ENCODE data around the gene IFT52.

IFT52 gene

GRCh38 chr20:43666376-43667328 is 75.9 kb downstream of the IFT52 start, which contains the start of gene MYBL2:
MYBL2 (plus strand) TSS chr20:43667114; CDS start chr20:43667284, 170 bp downstream.
- Histone ChIP-seq H3K9me3 (ENCODE audit: insufficient read depth, low read length) (no peaks in the 10 kb centered on the region), H3K4me3 (ENCODE audit: insufficient read length, low read depth) (peak within 1 kb of the TSS; percentile 91), H3K36me3 (ENCODE audit: insufficient read depth, insufficient read length, low read length) (peaks cover 28% of the 10 kb centered on the region), H3K9ac (ENCODE audit: insufficient read length, low read depth) (peak within 1 kb of the TSS; percentile 97), H3K4me1 (ENCODE audit: insufficient read depth, insufficient read length) (peaks cover 14% of the 10 kb centered on the region), H3K27me3 (ENCODE audit: insufficient read depth, insufficient read length) (no peaks in the 10 kb centered on the region)
- peak; percentile 71 for DNase-seq (ENCODE audit: low read depth, low spot score)
- TF ChIP-seq YY1 (IDR thresholded peaks at IDR 0.05; ENCODE audit: insufficient read depth, insufficient read length) (no peak), ZNF274 (IDR thresholded peaks at IDR 0.05; ENCODE audit: low read depth, low read length) (no peak), SUZ12 (IDR thresholded peaks at IDR 0.05; ENCODE audit: extremely low read depth, insufficient read depth, insufficient read length) (no peak)

DNA sequence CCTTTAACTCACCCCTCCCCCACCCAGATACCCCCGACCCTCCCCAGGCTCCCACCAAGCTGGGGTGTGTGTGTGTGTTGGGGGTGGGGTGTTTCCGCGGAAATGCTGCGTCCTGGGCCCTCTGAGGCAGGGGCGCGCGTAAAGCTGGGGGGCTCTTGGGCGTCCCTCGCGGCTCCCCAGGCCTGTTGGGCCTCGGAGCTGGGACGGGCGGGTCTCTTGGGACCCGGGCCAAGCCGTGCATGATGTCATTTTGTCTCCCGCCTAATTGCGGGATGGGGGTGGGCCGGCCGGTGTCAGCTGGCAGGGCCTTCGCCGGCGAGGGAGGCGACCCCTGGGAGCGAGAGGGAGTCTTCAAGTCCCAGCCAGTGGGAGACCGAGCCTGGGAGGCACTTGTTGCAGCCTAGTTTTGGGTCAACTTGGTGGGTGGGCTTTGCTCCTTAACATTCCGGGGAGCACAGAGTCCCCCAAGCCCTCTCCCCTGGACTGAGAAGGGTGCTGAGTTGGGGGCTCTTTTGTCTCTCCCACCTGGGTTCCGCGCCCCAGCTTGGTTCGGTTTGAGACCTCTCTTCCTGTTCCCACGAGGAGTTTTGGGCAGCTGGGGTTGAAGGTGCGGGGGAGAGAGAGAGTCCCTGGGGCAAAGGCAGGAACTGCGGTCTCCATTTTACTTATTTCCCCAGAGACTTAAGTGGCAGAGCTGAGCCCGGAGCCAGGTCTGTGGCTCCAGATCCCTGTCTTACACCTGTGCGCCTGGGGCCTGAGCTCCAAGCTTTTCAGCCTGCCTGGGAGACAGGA is 76.8 kb downstream of the IFT52 start:
- peak overlapping the region; percentile 97 for H3K9ac ChIP-seq (ENCODE audit: insufficient read length, low read depth)
- no peaks in the 10 kb centered on the region for H3K9me3 ChIP-seq (ENCODE audit: insufficient read depth, low read length)
- peaks cover 37% of the 10 kb centered on the region for H3K36me3 ChIP-seq (ENCODE audit: insufficient read depth, insufficient read length, low read length)
- DNase-seq (ENCODE audit: low read depth, low spot score): peak; percentile 30
- peak overlapping the region; percentile 91 for H3K4me3 ChIP-seq (ENCODE audit: insufficient read length, low read depth)
- no peaks in the 10 kb centered on the region for H3K27me3 ChIP-seq (ENCODE audit: insufficient read depth, insufficient read length)
- peaks cover 14% of the 10 kb centered on the region for H3K4me1 ChIP-seq (ENCODE audit: insufficient read depth, insufficient read length)
- no peak for TF ChIP-seq SUZ12 (IDR thresholded peaks at IDR 0.05; ENCODE audit: extremely low read depth, insufficient read depth, insufficient read length)
- TF ChIP-seq YY1 (IDR thresholded peaks at IDR 0.05; ENCODE audit: insufficient read depth, insufficient read length): no peak
- TF ChIP-seq ZNF274 (IDR thresholded peaks at IDR 0.05; ENCODE audit: low read depth, low read length): no peak

- no peak for DNase-seq (ENCODE audit: low read depth, low spot score)
- H3K36me3 ChIP-seq (ENCODE audit: insufficient read depth, insufficient read length, low read length): peaks cover 53% of the 10 kb centered on the region
- H3K4me3 ChIP-seq (ENCODE audit: insufficient read length, low read depth): no peak overlapping the region
- TF ChIP-seq SUZ12 (IDR thresholded peaks at IDR 0.05; ENCODE audit: extremely low read depth, insufficient read depth, insufficient read length) (no peak), YY1 (IDR thresholded peaks at IDR 0.05; ENCODE audit: insufficient read depth, insufficient read length) (no peak), ZNF274 (IDR thresholded peaks at IDR 0.05; ENCODE audit: low read depth, low read length) (no peak)
- H3K9ac ChIP-seq (ENCODE audit: insufficient read length, low read depth): no peak overlapping the region
- peaks cover 14% of the 10 kb centered on the region for H3K4me1 ChIP-seq (ENCODE audit: insufficient read depth, insufficient read length)
- no peaks in the 10 kb centered on the region for H3K27me3 ChIP-seq (ENCODE audit: insufficient read depth, insufficient read length)
- no peaks in the 10 kb centered on the region for H3K9me3 ChIP-seq (ENCODE audit: insufficient read depth, low read length)
Measured at GRCh38 chr20:43669332-43669731, 78.6 kb downstream of the IFT52 start.

GRCh38 chr20:43670423-43670822 is 79.7 kb downstream of the IFT52 start:
- TF ChIP-seq YY1 (IDR thresholded peaks at IDR 0.05; ENCODE audit: insufficient read depth, insufficient read length) (no peak), SUZ12 (IDR thresholded peaks at IDR 0.05; ENCODE audit: extremely low read depth, insufficient read depth, insufficient read length) (no peak), ZNF274 (IDR thresholded peaks at IDR 0.05; ENCODE audit: low read depth, low read length) (no peak)
- Histone ChIP-seq H3K9ac (ENCODE audit: insufficient read length, low read depth) (no peak overlapping the region), H3K4me3 (ENCODE audit: insufficient read length, low read depth) (no peak overlapping the region), H3K4me1 (ENCODE audit: insufficient read depth, insufficient read length) (peaks cover 10% of the 10 kb centered on the region), H3K9me3 (ENCODE audit: insufficient read depth, low read length) (no peaks in the 10 kb centered on the region), H3K27me3 (ENCODE audit: insufficient read depth, insufficient read length) (no peaks in the 10 kb centered on the region), H3K36me3 (ENCODE audit: insufficient read depth, insufficient read length, low read length) (peaks cover 62% of the 10 kb centered on the region)
- DNase-seq (ENCODE audit: low read depth, low spot score): no peak

DNA sequence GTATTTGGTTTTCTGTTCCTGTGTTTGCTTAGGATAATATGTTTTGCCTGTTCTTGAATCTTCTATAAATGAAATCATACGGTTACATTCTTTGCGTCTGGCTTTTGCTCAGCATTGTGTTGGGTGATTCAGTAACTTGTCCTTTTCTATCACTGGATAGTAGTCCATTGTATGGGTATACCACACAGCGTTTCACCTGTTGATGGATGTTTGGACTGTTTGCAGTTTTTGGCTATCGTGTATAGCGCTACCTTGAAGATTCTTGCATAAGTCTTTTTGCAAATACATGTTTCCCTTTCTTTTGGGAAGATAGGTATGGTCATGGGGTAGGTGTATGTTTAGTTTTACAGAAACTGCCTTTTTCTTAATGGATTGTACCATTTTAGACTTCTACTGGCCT is 85.6 kb downstream of the IFT52 start:
- Histone ChIP-seq H3K9ac (ENCODE audit: insufficient read length, low read depth) (no peak overlapping the region), H3K4me3 (ENCODE audit: insufficient read length, low read depth) (no peak overlapping the region), H3K36me3 (ENCODE audit: insufficient read depth, insufficient read length, low read length) (peaks cover 73% of the 10 kb centered on the region), H3K27me3 (ENCODE audit: insufficient read depth, insufficient read length) (no peaks in the 10 kb centered on the region), H3K9me3 (ENCODE audit: insufficient read depth, low read length) (no peaks in the 10 kb centered on the region), H3K4me1 (ENCODE audit: insufficient read depth, insufficient read length) (no peaks in the 10 kb centered on the region)
- TF ChIP-seq SUZ12 (IDR thresholded peaks at IDR 0.05; ENCODE audit: extremely low read depth, insufficient read depth, insufficient read length): no peak
- no peak for TF ChIP-seq YY1 (IDR thresholded peaks at IDR 0.05; ENCODE audit: insufficient read depth, insufficient read length)
- no peak for TF ChIP-seq ZNF274 (IDR thresholded peaks at IDR 0.05; ENCODE audit: low read depth, low read length)
- DNase-seq (ENCODE audit: low read depth, low spot score): no peak

DNA sequence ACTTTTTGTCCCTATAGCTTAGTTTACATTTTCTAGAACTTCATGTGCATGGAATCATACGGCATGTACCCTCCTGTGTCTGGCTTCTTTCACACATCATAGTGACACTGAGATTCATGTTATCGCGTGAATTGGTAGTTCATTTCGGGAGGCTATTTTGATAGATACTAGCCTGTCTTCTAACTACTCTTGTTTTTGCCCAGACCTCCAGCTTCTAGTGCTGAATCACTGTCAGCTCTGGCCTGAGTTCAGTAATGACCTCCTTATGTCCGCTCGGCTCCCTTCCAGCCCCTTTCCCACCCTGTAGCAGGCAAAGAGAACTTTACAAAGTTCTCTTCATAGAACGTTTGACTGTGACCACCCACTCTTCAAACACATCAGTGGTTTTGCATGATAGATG is 90.2 kb downstream of the IFT52 start:
- Histone ChIP-seq H3K9me3 (ENCODE audit: insufficient read depth, low read length) (no peaks in the 10 kb centered on the region), H3K27me3 (ENCODE audit: insufficient read depth, insufficient read length) (no peaks in the 10 kb centered on the region), H3K36me3 (ENCODE audit: insufficient read depth, insufficient read length, low read length) (peaks cover 66% of the 10 kb centered on the region), H3K9ac (ENCODE audit: insufficient read length, low read depth) (no peak overlapping the region), H3K4me3 (ENCODE audit: insufficient read length, low read depth) (no peak overlapping the region), H3K4me1 (ENCODE audit: insufficient read depth, insufficient read length) (peaks cover 2% of the 10 kb centered on the region)
- no peak for DNase-seq (ENCODE audit: low read depth, low spot score)
- TF ChIP-seq YY1 (IDR thresholded peaks at IDR 0.05; ENCODE audit: insufficient read depth, insufficient read length) (no peak), ZNF274 (IDR thresholded peaks at IDR 0.05; ENCODE audit: low read depth, low read length) (no peak), SUZ12 (IDR thresholded peaks at IDR 0.05; ENCODE audit: extremely low read depth, insufficient read depth, insufficient read length) (no peak)
